Measurements from ENCODE around the gene HDAC4.

The HDAC4 gene

DNA sequence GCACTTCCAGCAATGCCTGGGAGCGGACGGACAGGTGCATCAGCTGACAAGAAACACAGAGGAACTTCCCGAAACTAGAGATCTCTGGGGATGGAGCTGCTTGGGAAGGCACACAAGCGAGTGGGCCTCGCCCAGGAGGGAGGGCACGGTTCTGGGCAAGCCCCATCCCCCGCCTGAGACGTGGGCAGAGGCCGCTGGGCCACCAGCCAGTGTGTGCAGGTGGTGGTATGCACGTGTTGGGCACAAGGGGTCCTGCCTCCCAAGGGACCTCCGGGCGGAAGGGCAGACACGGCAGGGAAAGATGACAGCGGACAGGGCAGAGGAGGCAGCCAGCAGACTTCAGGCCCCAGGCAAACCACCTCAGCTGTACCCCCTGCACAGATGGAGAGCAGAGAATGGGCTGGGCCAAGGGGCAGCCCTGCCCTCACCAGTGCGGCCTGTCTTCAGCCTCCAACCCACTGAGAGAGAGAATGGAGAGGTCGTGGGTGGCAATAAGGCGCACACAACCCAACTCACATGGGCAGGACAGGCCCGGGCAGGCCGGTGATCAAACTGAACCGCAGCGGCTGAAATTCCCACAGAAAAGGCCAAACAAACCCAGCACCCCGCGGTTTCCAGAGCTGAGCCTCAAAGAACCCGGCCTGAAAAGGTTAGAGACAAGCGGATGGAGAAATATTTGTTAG is 51.2 kb downstream of the HDAC4 start:
- peak overlapping the region; percentile 50 for H3K27ac ChIP-seq
- TF ChIP-seq ZFX (IDR thresholded peaks at IDR 0.05; ENCODE audit: borderline replicate concordance): no peak
- TF ChIP-seq, protein P1, sequence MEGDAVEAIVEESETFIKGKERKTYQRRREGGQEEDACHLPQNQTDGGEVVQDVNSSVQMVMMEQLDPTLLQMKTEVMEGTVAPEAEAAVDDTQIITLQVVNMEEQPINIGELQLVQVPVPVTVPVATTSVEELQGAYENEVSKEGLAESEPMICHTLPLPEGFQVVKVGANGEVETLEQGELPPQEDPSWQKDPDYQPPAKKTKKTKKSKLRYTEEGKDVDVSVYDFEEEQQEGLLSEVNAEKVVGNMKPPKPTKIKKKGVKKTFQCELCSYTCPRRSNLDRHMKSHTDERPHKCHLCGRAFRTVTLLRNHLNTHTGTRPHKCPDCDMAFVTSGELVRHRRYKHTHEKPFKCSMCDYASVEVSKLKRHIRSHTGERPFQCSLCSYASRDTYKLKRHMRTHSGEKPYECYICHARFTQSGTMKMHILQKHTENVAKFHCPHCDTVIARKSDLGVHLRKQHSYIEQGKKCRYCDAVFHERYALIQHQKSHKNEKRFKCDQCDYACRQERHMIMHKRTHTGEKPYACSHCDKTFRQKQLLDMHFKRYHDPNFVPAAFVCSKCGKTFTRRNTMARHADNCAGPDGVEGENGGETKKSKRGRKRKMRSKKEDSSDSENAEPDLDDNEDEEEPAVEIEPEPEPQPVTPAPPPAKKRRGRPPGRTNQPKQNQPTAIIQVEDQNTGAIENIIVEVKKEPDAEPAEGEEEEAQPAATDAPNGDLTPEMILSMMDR (IDR thresholded peaks at IDR 0.05): no peak

DNA sequence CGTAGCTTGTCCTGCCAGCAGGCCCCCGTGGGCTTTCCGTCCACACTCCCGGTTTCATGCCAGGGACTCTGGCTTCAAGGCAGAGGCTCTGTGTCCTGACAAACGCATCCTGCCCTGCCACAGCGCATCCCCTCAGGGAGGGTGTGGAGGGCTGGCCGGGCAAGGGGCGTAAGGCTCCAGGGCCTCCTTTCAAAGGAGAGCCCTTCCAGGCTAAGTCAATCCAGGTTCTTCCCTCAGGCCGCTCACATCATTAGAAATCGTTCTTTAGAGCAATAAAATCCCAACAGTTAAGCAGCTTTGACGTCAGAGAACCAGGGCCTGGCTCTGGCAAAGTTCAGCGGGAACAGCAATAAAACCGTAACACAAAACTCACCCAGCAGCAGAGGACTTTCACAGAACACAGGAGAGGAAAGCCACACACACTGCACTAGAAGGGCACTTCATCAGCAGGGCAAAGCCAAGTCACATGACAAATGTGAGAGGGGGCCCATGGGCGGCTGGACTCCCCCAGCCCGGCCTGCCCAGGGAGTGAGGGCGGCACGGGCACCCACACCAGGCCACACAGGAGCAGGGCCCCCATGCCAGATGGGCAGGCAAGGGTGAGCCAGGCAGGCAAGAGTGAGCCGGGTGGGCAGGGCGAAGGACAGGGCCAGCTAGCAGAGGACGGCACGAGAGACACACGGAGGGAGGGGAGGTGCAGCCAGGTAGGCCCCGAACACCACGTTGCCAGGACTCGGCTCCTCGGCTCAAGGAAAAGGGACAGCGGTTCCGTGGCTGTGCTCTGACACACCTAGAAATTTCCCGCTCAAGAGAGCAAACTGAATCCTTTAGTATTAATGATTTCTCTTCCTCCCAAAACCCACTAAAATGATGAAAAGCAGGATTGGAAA is 52.0 kb downstream of the HDAC4 start:
- TF ChIP-seq, protein P1 (IDR thresholded peaks at IDR 0.05): no peak
- no peak for TF ChIP-seq ZFX (IDR thresholded peaks at IDR 0.05; ENCODE audit: borderline replicate concordance)
- H3K27ac ChIP-seq: peak overlapping the region; percentile 50

DNA sequence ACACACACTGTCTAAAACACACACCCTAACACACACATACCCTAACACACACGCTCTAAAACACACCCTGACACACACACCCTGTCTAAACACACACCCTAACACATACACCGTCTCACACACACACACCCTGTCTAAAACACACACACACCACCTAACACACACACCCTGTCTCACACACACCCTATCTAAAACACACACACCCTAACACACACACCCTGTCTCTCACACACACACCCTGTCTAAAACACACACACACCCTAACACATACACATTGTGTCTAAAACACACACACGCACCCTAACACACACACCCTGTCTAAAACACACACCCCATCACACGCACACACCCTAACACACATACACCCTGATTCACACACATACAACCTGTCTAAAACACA is 54.1 kb downstream of the HDAC4 start:
- H3K27ac ChIP-seq: no peak overlapping the region

DNA sequence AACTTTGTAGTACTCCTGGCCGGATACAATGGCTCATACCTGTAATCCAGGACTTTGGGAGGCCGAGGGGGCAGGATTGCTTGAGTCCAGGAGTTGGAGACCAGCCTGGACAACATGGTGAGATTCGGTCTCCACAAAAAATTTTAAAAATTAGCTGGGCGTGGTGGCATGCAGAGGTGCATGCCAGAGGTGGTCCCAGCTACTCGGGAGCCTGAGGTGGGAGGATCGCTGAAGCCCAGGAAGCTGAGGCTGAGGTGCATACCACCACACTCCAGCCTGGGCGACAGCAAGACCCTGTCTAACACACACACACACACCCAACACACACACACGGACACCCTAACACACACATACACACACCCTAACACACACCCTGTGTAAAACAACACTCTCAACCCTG is 55.6 kb downstream of the HDAC4 start:
- H3K27ac ChIP-seq: no peak overlapping the region
- no peak for TF ChIP-seq ZFX (IDR thresholded peaks at IDR 0.05; ENCODE audit: borderline replicate concordance)
- TF ChIP-seq, protein P1 (IDR thresholded peaks at IDR 0.05): no peak

More for the DNA sequence above, 54.1 kb downstream of the HDAC4 start:
- TF ChIP-seq, protein P1 (IDR thresholded peaks at IDR 0.05): no peak
- TF ChIP-seq ZFX (IDR thresholded peaks at IDR 0.05; ENCODE audit: borderline replicate concordance): no peak

DNA sequence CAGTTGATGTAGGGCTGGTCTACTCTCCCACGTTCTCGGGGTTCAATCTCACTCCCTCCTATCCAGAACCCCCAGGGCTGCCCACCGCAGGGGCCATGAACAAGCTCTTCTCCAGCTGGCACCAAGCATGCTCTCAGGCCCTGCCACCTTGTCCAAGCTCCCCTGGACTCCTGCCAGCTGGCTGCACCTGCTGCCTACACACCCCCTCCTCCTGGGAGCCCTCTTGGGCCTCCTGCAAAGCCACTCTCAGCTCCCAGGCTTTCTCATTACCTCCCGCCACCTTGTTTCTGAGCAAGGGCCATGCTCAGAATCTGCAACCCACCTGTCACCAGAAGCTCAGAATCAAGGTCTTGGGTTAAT is 56.0 kb downstream of the HDAC4 start:
- no peak for TF ChIP-seq ZFX (IDR thresholded peaks at IDR 0.05; ENCODE audit: borderline replicate concordance)
- TF ChIP-seq, protein P1 (IDR thresholded peaks at IDR 0.05): no peak

DNA sequence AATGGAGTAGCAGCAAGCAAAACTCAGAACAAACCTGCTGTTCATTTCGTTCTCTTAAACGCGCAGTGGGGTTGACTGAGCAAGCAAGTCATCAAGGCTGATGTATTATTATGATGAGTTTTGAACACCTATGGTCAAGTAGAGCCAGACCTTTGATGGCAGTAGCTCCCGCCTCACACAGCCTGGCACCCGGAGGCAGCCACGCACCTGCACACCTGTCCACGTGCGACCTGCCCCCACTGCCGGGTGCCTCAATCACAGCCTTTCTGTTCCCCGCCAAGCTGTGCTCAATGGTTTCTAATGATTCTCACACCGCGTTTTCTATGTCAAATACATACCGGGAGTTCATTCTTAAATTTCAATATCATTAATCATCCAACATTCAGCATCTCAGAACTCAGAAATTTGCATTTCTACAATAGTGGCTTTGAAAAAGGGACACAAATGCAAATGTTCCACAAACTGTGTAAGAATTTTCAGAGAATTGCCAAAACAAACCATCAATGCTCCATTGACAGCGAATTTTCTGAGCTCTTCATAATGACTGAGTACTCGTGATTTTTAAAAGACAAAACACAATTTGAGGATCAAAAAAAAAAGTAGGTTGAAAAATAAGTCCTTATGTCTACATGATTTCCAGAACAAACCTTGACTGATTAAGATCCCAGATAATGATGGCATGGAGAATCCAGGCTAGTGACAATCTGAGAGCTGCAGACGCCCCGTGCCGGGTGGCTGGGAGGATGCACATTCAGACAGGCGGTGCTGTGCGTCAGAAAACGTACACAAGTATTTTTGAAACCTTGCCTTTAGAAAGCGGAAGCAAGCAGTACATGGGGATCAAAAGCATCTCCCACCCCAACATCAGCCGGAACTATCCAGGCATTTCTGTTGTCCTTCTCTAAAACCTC is 56.6 kb downstream of the HDAC4 start:
- H3K27ac ChIP-seq: no peak overlapping the region

More for the DNA sequence above, 56.0 kb downstream of the HDAC4 start:
- H3K27ac ChIP-seq: no peak overlapping the region

More for the DNA sequence above, 56.6 kb downstream of the HDAC4 start:
- TF ChIP-seq, protein P1 (IDR thresholded peaks at IDR 0.05): no peak
- no peak for TF ChIP-seq ZFX (IDR thresholded peaks at IDR 0.05; ENCODE audit: borderline replicate concordance)

Measured in 22Rv1 (cell line).